Peyer's patch (tissue), 4 donors: ENCODE results near the gene CELF1. TPM values are rescaled to one million over a fixed set of nuclear protein-coding genes. Genes with fewer than 3 reads are reported as not detected.

ENCODE experiments used
- DNase-seq, 3 donors: peaks; one replicate each; pipeline ENCODE4 v3.0.0-alpha.2; 2017 to 2019
- H3K27ac ChIP-seq, 4 donors: fragments of 200-600 bp; sonication (generic); one replicate each; pipeline ENCODE4 v1.5.1; 2016 to 2019
- H3K27me3 ChIP-seq, 2 donors: fragments of 200-600 bp; sonication (generic); one replicate each; pipeline ENCODE4 v1.5.1; 2019
- H3K36me3 ChIP-seq, 3 donors: fragments of 200-600 bp; sonication (generic); one replicate each; pipeline ENCODE4 v1.5.1; 2016 to 2019
- H3K4me1 ChIP-seq, 4 donors: fragments of 200-600 bp; sonication (generic); one replicate each; pipeline ENCODE4 v1.5.1; 2016 to 2019
- H3K4me3 ChIP-seq, 4 donors: fragments of 200-600 bp; sonication (generic); 1 replicate in 3 of 4; 2 replicates in 1 of 4; pipeline ENCODE4 v1.5.1; 2016 to 2019; ENCODE audit warnings: mild to moderate bottlenecking in 1 of 4
- H3K9me3 ChIP-seq, 4 donors: fragments of 200-600 bp; sonication (generic); one replicate each; pipeline ENCODE4 v1.5.1; 2016 to 2019; ENCODE audit warnings: mild to moderate bottlenecking in 1 of 4
- CTCF ChIP-seq, 6 experiments: fragments of 450-650 bp in 4 of 6; fragments of 200-600 bp in 2 of 6; sonication (generic) in 1 of 6; IDR thresholded peaks; one replicate each; pipeline ENCODE4 v1.5.1; 2017 to 2019; ENCODE audit warnings: antibody characterized with exemption in 6 of 6, mild to moderate bottlenecking in 3 of 6, moderate library complexity in 1 of 6
- POLR2A ChIP-seq, 2 donors: fragments of 450-650 bp; IDR thresholded peaks; one replicate each; pipeline ENCODE4 v1.5.1; 2017; ENCODE audit warnings: antibody characterized with exemption in 2 of 2, mild to moderate bottlenecking in 2 of 2, moderate library complexity in 2 of 2
- total RNA-seq, 4 donors: library from RNA; depleted of rRNA; stranded (reverse); fragments of >200 nt; gene quantifications; one replicate each; pipeline ENCODE4 v1.1.0, GENCODE V29; 2016

The CELF1 gene
- total RNA-seq, 4 donors from 2014 or later = 90.7 to 134 (median 121) TPM

GRCh38 chr11:47431356-47432083 lies 121.4 kb downstream of the CELF1 start:
- Histone ChIP-seq H3K4me1 (no peaks in the 10 kb centered on the region), H3K27me3 (no peaks in the 10 kb centered on the region), H3K36me3 (no peaks in the 10 kb centered on the region), H3K4me3 (no peak overlapping the region), H3K9me3 (no peaks in the 10 kb centered on the region), H3K27ac (no peak overlapping the region)
- TF ChIP-seq POLR2A (IDR thresholded peaks at IDR 0.05) = no peak
- no peak for TF ChIP-seq CTCF (IDR thresholded peaks at IDR 0.05)
- DNase-seq = no peak

GRCh38 chr11:47430524-47430923 lies 122.4 kb downstream of the CELF1 start:
- peaks cover 0 to 2% (median under 1%) of the 10 kb centered on the region in 4 donors for H3K4me1 ChIP-seq

DNA sequence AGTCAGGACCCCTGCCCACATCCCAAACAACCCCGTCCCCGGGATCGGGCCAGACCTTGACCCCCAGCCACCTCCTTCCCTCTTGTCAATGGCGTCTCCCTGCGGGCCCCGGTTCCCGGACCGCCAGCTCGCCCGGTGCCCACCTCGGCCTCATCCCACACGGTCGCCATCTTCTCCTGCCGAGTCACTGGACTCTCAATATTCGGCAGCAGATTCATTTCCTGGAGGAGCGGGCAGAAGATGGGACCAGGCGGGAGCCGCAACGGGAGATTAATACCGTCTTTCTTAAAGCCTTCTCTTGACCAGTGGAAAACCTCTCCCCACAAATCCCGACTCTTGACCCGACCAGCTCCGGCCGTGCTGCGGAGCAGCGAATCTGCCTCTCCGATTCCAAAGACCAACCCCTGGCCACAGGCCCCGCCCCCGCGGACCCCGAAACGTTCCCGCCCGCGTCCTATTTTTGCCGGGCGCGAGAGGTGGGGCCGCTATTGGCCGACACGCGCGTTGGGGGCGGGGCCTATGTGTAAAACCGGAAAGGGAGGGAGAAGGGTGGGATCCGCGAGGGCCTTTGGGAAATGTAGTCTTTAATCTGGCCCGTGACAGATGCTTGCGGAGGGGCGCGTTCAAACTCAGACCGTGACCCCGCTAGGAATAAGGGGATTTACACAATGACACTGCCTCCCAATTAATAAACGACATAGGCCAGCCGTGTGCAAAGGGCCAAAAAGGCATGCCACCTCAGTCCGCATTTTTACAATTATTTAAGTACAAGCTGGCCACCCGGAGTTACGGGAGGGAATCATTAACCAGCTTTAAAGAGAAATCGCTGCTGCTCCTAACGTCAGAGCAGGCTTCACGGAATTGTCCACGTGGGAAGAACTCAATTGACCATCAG lies 126.6 kb downstream of the CELF1 start, which contains the start of gene PSMC3:
TSS of gene PSMC3 (minus strand) at position 378 of the 895 bp plus-strand sequence. CDS start at position 218, 160 bp downstream.
- Histone ChIP-seq H3K4me1 (peaks cover 3 to 12% (median 9%) of the 10 kb centered on the region in 4 donors), H3K27me3 (no peaks in the 10 kb centered on the region), H3K4me3 (peak within 1 kb of the TSS; percentile 74 to 90 (median 82)), H3K9me3 (no peaks in the 10 kb centered on the region), H3K36me3 (peaks cover 0 to 35% (median 0%) of the 10 kb centered on the region in 3 donors), H3K27ac (peak within 1 kb of the TSS; percentile 80 to 86 (median 82))
- TF ChIP-seq POLR2A (IDR thresholded peaks at IDR 0.05) (peak; percentile 58 to 78), CTCF (IDR thresholded peaks at IDR 0.05) (peak in 1 of 6 experiments; percentile 6)
- peak; percentile 99 to 100 (median 99) for DNase-seq

More at GRCh38 chr11:47430524-47430923, 122.4 kb downstream of the CELF1 start:
- H3K27ac ChIP-seq = no peak overlapping the region
- no peak for DNase-seq
- no peaks in the 10 kb centered on the region for H3K36me3 ChIP-seq
- H3K4me3 ChIP-seq = no peak overlapping the region
- H3K9me3 ChIP-seq = no peaks in the 10 kb centered on the region
- TF ChIP-seq POLR2A (IDR thresholded peaks at IDR 0.05) = no peak
- H3K27me3 ChIP-seq = no peaks in the 10 kb centered on the region

- peak overlapping the region; percentile 74 to 90 (median 82) for H3K4me3 ChIP-seq
- peaks cover 3 to 12% (median 9%) of the 10 kb centered on the region in 4 donors for H3K4me1 ChIP-seq
- H3K36me3 ChIP-seq = peaks cover 0 to 42% (median 0%) of the 10 kb centered on the region in 3 donors
- peak overlapping the region; percentile 80 to 86 (median 82) for H3K27ac ChIP-seq
- TF ChIP-seq POLR2A (IDR thresholded peaks at IDR 0.05) = no peak
- no peak for TF ChIP-seq CTCF (IDR thresholded peaks at IDR 0.05)
- no peaks in the 10 kb centered on the region for H3K27me3 ChIP-seq
- H3K9me3 ChIP-seq = no peaks in the 10 kb centered on the region
- DNase-seq = no peak
These were observed 127.3 kb downstream of the CELF1 start for GRCh38 chr11:47425611-47426010.

GRCh38 chr11:47418454-47419259 lies 134.3 kb downstream of the CELF1 start:
- no peak for TF ChIP-seq POLR2A (IDR thresholded peaks at IDR 0.05)
- TF ChIP-seq CTCF (IDR thresholded peaks at IDR 0.05) = no peak
- DNase-seq = no peak
- Histone ChIP-seq H3K4me3 (no peak overlapping the region), H3K9me3 (no peaks in the 10 kb centered on the region), H3K4me1 (peaks cover 0 to 14% (median 0%) of the 10 kb centered on the region in 4 donors), H3K36me3 (peaks cover 0 to 81% (median 0%) of the 10 kb centered on the region in 3 donors), H3K27ac (no peak overlapping the region), H3K27me3 (no peaks in the 10 kb centered on the region)
